HL-60 (cell line): Measurements from ENCODE around the gene SMARCA1.

Experiments used
- DNase-seq, 2 experiments: peaks; one replicate each; pipeline ENCODE4 v3.0.0-alpha.2; 2010 to 2020; ENCODE audit warnings: low read depth in 1 of 2, low spot score in 1 of 2
- H3K27ac ChIP-seq: fragments of 250-450 bp; sonication (Bioruptor Pico); replicated peaks from 2 replicates; pipeline ENCODE4 v1.5.1; 2020; ENCODE audit warnings: mild to moderate bottlenecking, moderate library complexity
- H3K27me3 ChIP-seq: fragments of 250-450 bp; sonication (Bioruptor Pico); 2 replicates; pipeline ENCODE4 v1.5.1; 2021; ENCODE audit warnings: mild to moderate bottlenecking, moderate library complexity; ENCODE audit not compliant: insufficient read depth, poor library complexity, severe bottlenecking
- H3K4me3 ChIP-seq: replicated peaks from 2 replicates; pipeline ENCODE4 v1.5.1; 2011; ENCODE audit warnings: mild to moderate bottlenecking, control low read depth, low read length; ENCODE audit not compliant: insufficient read depth
- GABPA ChIP-seq: IDR thresholded peaks from 2 replicates; pipeline ENCODE4 v1.6.1; 2012; ENCODE audit warnings: low read depth
- POLR2AphosphoS5 ChIP-seq: IDR thresholded peaks from 2 replicates; pipeline ENCODE4 v1.6.1; 2012; ENCODE audit warnings: low read depth
- SPI1 ChIP-seq: IDR thresholded peaks from 2 replicates; pipeline ENCODE4 v1.6.1; 2012; ENCODE audit warnings: low read depth, mild to moderate bottlenecking, borderline replicate concordance
- TF ChIP-seq, protein P1 (sequence below): IDR thresholded peaks from 2 replicates; pipeline ENCODE4 v1.6.1; 2012; ENCODE audit warnings: low read depth; ENCODE audit not compliant: insufficient replicate concordance
- TF ChIP-seq, protein P2 (sequence below): IDR thresholded peaks from one replicate; pipeline ENCODE4 v1.5.1; 2011; ENCODE audit warnings: low read length, control low read depth, inconsistent platforms; ENCODE audit not compliant: insufficient read depth

Gene SMARCA1

DNA sequence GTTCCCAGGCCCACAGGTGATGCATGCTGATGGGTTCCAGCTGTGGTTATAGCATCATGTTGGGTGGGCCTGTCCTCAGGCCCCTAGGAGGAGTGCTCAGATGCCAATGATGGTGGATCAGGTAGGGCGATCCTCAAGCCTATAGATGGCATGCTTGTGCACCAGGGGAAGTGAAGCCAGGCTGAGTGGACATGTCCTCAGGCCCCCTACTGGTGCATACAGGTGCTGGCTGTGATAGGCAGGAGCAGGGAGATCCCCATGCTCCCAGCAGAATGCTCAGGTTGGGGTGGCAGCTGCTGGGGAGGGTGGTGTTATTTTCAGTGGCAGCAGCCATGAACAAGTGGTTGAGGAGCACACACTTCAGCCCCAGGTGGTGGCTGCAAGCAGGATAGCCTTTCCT lies 96.0 kb downstream of the SMARCA1 start:
- Histone ChIP-seq H3K27ac (no peak overlapping the region), H3K4me3 (no peak overlapping the region), H3K27me3 (no peaks in the 10 kb centered on the region)
- no peak for TF ChIP-seq POLR2AphosphoS5
- TF ChIP-seq, protein P1, sequence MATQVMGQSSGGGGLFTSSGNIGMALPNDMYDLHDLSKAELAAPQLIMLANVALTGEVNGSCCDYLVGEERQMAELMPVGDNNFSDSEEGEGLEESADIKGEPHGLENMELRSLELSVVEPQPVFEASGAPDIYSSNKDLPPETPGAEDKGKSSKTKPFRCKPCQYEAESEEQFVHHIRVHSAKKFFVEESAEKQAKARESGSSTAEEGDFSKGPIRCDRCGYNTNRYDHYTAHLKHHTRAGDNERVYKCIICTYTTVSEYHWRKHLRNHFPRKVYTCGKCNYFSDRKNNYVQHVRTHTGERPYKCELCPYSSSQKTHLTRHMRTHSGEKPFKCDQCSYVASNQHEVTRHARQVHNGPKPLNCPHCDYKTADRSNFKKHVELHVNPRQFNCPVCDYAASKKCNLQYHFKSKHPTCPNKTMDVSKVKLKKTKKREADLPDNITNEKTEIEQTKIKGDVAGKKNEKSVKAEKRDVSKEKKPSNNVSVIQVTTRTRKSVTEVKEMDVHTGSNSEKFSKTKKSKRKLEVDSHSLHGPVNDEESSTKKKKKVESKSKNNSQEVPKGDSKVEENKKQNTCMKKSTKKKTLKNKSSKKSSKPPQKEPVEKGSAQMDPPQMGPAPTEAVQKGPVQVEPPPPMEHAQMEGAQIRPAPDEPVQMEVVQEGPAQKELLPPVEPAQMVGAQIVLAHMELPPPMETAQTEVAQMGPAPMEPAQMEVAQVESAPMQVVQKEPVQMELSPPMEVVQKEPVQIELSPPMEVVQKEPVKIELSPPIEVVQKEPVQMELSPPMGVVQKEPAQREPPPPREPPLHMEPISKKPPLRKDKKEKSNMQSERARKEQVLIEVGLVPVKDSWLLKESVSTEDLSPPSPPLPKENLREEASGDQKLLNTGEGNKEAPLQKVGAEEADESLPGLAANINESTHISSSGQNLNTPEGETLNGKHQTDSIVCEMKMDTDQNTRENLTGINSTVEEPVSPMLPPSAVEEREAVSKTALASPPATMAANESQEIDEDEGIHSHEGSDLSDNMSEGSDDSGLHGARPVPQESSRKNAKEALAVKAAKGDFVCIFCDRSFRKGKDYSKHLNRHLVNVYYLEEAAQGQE: no peak
- no peak for TF ChIP-seq GABPA
- TF ChIP-seq SPI1: no peak
- no peak for DNase-seq

DNA sequence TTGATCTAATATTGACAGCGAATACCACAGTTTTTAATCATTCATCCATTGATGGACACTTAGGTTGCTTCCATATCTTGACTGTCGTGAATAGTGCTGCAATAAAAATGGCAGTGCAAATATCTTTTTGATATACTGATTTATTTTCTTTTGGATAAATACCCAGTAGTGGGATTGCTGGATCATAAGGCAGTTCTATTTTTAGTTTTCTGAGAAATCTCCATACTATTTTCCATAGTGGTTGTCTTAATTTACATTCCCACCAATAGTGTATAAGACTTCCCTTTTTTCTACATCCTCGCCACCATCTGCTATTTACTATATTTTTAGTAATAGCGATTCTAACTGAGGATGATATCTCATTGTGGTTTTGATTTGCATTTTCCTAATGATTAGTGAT lies 100.1 kb downstream of the SMARCA1 start:
- TF ChIP-seq, protein P1: no peak
- TF ChIP-seq GABPA (no peak), POLR2AphosphoS5 (no peak), SPI1 (no peak)
- TF ChIP-seq, protein P2, sequence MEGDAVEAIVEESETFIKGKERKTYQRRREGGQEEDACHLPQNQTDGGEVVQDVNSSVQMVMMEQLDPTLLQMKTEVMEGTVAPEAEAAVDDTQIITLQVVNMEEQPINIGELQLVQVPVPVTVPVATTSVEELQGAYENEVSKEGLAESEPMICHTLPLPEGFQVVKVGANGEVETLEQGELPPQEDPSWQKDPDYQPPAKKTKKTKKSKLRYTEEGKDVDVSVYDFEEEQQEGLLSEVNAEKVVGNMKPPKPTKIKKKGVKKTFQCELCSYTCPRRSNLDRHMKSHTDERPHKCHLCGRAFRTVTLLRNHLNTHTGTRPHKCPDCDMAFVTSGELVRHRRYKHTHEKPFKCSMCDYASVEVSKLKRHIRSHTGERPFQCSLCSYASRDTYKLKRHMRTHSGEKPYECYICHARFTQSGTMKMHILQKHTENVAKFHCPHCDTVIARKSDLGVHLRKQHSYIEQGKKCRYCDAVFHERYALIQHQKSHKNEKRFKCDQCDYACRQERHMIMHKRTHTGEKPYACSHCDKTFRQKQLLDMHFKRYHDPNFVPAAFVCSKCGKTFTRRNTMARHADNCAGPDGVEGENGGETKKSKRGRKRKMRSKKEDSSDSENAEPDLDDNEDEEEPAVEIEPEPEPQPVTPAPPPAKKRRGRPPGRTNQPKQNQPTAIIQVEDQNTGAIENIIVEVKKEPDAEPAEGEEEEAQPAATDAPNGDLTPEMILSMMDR: no peak
- no peaks in the 10 kb centered on the region for H3K27me3 ChIP-seq
- no peak for DNase-seq
- no peak overlapping the region for H3K27ac ChIP-seq
- no peak overlapping the region for H3K4me3 ChIP-seq

DNA sequence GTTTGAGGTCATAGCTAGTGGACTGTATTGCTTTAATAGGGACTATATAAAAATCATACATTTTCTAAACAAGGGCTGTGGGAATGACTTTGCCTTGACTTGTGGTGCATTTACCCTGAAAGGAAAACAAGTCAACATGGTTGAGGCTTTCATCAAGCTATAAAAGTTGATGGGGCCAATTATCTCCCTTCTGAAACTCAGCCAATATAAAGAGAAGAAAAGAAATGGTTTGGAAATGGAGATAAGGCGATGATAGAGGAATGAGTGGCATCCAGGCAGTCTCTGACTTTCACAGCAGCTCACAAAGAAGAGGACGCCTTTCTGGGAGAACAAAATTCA lies 118.7 kb downstream of the SMARCA1 start:
- no peak overlapping the region for H3K27ac ChIP-seq
- H3K4me3 ChIP-seq: no peak overlapping the region
- no peak for DNase-seq
- TF ChIP-seq GABPA (no peak), SPI1 (no peak), POLR2AphosphoS5 (no peak)
- TF ChIP-seq, protein P2: no peak
- TF ChIP-seq, protein P1: no peak
- no peaks in the 10 kb centered on the region for H3K27me3 ChIP-seq
